Measurements from ENCODE around the gene P3H2. TPM values are rescaled to one million over a fixed set of nuclear protein-coding genes. Genes with fewer than 3 reads are reported as not detected.

Gene P3H2
- total and polyA plus RNA-seq, 2 donors, result 9.8 to 12.7 TPM

- Histone ChIP-seq H3K27ac (ENCODE audit: low read depth) (no peak overlapping the region), H3K4me1 (ENCODE audit: insufficient read depth) (no peaks in the 10 kb centered on the region), H3K36me3 (ENCODE audit: insufficient read depth) (no peaks in the 10 kb centered on the region), H3K4me3 (ENCODE audit: low read depth, low read length) (no peak overlapping the region)
- 52% methylated on average over 4 of the region's 4 CpGs for WGBS
- DNase-seq (ENCODE audit: extremely low spot score), result no peak
Observed at GRCh38 chr3:190005343-190006113, 115.2 kb downstream of the P3H2 start.

GRCh38 chr3:190004656-190005055 is 116.0 kb downstream of the P3H2 start:
- Histone ChIP-seq H3K4me1 (ENCODE audit: insufficient read depth) (no peaks in the 10 kb centered on the region), H3K36me3 (ENCODE audit: insufficient read depth) (no peaks in the 10 kb centered on the region), H3K27ac (ENCODE audit: low read depth) (no peak overlapping the region), H3K4me3 (ENCODE audit: low read depth, low read length) (no peak overlapping the region)
- WGBS, result 88% methylated on average over 5 of the region's 5 CpGs
- no peak for DNase-seq (ENCODE audit: extremely low spot score)

DNA sequence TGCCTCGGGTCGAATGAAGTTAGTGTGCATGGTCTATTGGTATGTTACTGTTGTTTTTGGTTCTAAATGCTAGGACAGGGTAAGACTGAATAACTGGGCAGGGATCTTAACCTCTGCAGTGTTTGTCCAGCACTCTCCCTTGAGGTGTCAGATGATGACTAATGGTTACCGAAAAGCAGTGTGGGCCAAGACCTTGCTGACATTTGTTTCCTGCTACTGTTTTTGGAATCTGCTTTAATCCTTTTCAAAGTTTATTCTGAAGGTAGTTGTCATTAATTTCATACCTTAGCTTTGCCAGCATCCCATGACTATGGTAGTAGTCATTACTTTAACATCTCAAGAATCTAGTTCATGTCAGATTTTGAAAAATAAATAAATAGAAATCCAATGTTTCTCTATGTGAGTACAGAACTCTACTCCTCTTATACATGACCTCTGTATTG is 117.0 kb downstream of the P3H2 start:
- Histone ChIP-seq H3K36me3 (ENCODE audit: insufficient read depth) (no peaks in the 10 kb centered on the region), H3K4me1 (ENCODE audit: insufficient read depth) (no peaks in the 10 kb centered on the region), H3K4me3 (ENCODE audit: low read depth, low read length) (no peak overlapping the region), H3K27ac (ENCODE audit: low read depth) (no peak overlapping the region)
- DNase-seq (ENCODE audit: extremely low spot score), result no peak
- WGBS, result 71% methylated on average over 3 of the region's 3 CpGs

- no peaks in the 10 kb centered on the region for H3K36me3 ChIP-seq (ENCODE audit: insufficient read depth)
- 47% methylated on average over 3 of the region's 3 CpGs for WGBS
- no peak overlapping the region for H3K4me3 ChIP-seq (ENCODE audit: low read depth, low read length)
- H3K27ac ChIP-seq (ENCODE audit: low read depth), result no peak overlapping the region
- no peak for DNase-seq (ENCODE audit: extremely low spot score)
- H3K4me1 ChIP-seq (ENCODE audit: insufficient read depth), result no peaks in the 10 kb centered on the region
Observed at GRCh38 chr3:190003068-190003467, 117.6 kb downstream of the P3H2 start.

GRCh38 chr3:190001426-190001825 is 119.3 kb downstream of the P3H2 start:
- Histone ChIP-seq H3K27ac (ENCODE audit: low read depth) (no peak overlapping the region), H3K4me3 (ENCODE audit: low read depth, low read length) (no peak overlapping the region), H3K4me1 (ENCODE audit: insufficient read depth) (no peaks in the 10 kb centered on the region), H3K36me3 (ENCODE audit: insufficient read depth) (no peaks in the 10 kb centered on the region)
- no peak for DNase-seq (ENCODE audit: extremely low spot score)
- 74% methylated on average over 3 of the region's 3 CpGs for WGBS

DNA sequence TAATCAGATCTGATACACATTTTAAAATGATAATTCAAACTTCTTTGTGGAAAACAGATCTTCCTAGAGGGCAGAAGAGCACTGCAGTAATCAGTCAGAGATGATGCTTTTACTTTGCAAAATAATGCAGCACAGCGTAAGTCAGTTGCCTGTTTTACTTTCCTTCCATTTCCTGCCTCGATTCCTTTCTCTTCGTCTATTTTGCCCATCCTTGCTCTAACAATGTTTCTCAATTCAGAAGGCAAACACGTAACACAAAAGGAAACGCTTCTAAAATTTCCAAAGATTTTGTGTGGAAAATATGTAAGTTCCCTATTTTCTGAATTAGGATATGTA is 119.9 kb downstream of the P3H2 start:
- Histone ChIP-seq H3K27ac (ENCODE audit: low read depth) (no peak overlapping the region), H3K4me1 (ENCODE audit: insufficient read depth) (no peaks in the 10 kb centered on the region), H3K36me3 (ENCODE audit: insufficient read depth) (no peaks in the 10 kb centered on the region), H3K4me3 (ENCODE audit: low read depth, low read length) (no peak overlapping the region)
- WGBS, result 84% methylated on average over 5 of the region's 5 CpGs
- DNase-seq (ENCODE audit: extremely low spot score), result no peak

DNA sequence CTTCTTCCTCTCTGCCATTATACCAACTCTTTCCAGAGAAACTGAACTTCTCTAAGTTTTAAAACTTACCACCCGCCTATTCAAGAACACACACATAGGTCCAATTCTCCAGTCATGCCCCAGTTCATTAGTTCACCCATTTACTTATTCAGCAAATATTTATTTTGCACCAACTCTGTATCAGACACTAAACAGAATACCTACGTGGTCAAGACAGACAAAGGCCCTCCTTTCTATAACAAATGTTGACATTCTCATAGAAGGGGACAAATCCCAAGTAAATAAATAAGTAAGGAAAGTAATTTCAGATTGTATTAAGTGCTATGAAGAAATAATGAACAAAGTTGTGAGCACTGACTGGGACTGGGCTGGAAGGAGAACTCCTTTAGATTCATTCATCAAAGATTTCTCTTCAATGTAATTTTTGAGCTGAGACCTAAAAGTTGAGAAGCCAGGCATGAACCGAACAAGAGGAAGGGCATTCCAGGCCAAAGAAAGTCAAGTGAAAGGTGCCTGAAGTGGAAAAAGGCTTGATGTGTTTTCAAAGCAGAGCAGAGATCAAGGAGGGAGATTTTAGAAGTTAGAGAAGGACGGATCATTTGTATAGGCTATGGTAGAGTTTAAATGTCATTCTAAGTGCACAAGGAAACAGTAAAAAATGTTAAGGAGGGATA is 120.4 kb downstream of the P3H2 start:
- Histone ChIP-seq H3K36me3 (ENCODE audit: insufficient read depth) (no peaks in the 10 kb centered on the region), H3K27ac (ENCODE audit: low read depth) (no peak overlapping the region), H3K4me3 (ENCODE audit: low read depth, low read length) (no peak overlapping the region), H3K4me1 (ENCODE audit: insufficient read depth) (no peaks in the 10 kb centered on the region)
- no peak for DNase-seq (ENCODE audit: extremely low spot score)
- WGBS, result 73% methylated on average over 4 of the region's 4 CpGs

DNA sequence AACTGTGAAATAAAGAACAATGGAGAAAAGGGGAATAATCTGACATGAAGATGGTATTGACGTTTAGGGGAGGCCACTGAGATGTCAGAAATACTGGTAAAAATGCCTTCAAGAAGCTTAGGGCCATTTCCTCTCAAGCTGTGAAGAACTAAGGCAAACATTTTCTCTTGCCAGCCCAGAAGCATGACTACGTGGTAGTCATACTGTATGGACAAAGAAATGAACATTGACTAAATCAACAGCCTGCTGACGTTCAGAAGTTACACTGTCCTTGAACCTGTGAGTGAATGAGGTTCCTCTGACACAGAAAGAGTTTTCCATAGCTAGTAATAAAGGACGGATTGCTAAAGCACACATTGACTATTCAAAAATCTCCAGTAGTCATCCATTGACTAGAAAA is 121.0 kb downstream of the P3H2 start:
- Histone ChIP-seq H3K4me1 (ENCODE audit: insufficient read depth) (no peaks in the 10 kb centered on the region), H3K4me3 (ENCODE audit: low read depth, low read length) (no peak overlapping the region), H3K36me3 (ENCODE audit: insufficient read depth) (no peaks in the 10 kb centered on the region), H3K27ac (ENCODE audit: low read depth) (no peak overlapping the region)
- DNase-seq (ENCODE audit: extremely low spot score), result no peak
- WGBS, result 86% methylated on average over 4 of the region's 4 CpGs

- 71% methylated on average over 3 of the region's 3 CpGs for WGBS
Observed at GRCh38 chr3:189995129-189995528, 125.6 kb downstream of the P3H2 start.

GRCh38 chr3:189990826-189991225 is 129.9 kb downstream of the P3H2 start:
- Histone ChIP-seq H3K36me3 (ENCODE audit: insufficient read depth) (no peaks in the 10 kb centered on the region), H3K27ac (ENCODE audit: low read depth) (no peak overlapping the region), H3K4me1 (ENCODE audit: insufficient read depth) (no peaks in the 10 kb centered on the region), H3K4me3 (ENCODE audit: low read depth, low read length) (no peak overlapping the region)
- no peak for DNase-seq (ENCODE audit: extremely low spot score)
- WGBS, result 90% methylated on average over 5 of the region's 5 CpGs

More at GRCh38 chr3:189995129-189995528, 125.6 kb downstream of the P3H2 start:
- Histone ChIP-seq H3K4me1 (ENCODE audit: insufficient read depth) (no peaks in the 10 kb centered on the region), H3K27ac (ENCODE audit: low read depth) (no peak overlapping the region), H3K4me3 (ENCODE audit: low read depth, low read length) (no peak overlapping the region), H3K36me3 (ENCODE audit: insufficient read depth) (no peaks in the 10 kb centered on the region)
- DNase-seq (ENCODE audit: extremely low spot score), result no peak

DNA sequence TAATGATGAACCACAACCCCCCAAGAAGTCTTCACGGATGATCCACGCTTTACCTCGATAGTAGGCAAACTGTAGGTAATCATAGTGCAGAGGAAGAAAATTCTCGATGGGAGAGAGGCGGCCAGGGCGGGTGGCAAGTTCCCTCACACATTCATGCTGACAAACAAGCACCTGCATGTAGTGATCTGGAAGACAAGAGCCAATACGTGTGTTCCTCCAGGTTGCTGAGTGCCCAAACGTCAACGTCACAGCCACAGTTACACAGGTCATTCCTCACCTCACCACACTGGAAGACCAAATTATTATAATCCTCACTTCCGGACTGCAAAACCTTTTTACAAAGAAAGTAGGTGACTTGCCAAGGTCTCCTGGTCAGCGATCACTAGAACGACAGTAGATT is 131.8 kb downstream of the P3H2 start:
- Histone ChIP-seq H3K36me3 (ENCODE audit: insufficient read depth) (no peaks in the 10 kb centered on the region), H3K4me1 (ENCODE audit: insufficient read depth) (no peaks in the 10 kb centered on the region), H3K27ac (ENCODE audit: low read depth) (no peak overlapping the region), H3K4me3 (ENCODE audit: low read depth, low read length) (no peak overlapping the region)
- DNase-seq (ENCODE audit: extremely low spot score), result no peak
- WGBS, result 85% methylated on average over 12 of the region's 12 CpGs

DNA sequence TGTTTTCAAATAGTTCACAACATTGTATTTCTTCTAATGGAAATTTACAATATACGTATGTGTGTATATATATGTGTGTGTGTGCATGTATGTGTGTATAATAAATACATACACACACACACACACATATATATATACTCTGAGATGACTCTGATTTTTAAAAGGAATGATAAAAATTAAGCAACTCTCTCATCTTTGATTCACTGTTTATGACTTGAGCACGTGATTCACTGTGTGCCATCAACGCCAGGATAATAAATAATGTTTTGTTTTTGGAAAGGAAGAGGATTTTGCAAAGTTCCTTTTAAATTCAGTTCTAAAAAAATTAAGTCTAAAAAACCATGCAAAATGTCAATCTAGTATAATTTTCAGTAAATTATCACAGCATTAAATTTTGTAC is 132.4 kb downstream of the P3H2 start:
- no peak overlapping the region for H3K4me3 ChIP-seq (ENCODE audit: low read depth, low read length)
- DNase-seq (ENCODE audit: extremely low spot score), result no peak
- WGBS, result 60% methylated on average over 3 of the region's 3 CpGs

DNA sequence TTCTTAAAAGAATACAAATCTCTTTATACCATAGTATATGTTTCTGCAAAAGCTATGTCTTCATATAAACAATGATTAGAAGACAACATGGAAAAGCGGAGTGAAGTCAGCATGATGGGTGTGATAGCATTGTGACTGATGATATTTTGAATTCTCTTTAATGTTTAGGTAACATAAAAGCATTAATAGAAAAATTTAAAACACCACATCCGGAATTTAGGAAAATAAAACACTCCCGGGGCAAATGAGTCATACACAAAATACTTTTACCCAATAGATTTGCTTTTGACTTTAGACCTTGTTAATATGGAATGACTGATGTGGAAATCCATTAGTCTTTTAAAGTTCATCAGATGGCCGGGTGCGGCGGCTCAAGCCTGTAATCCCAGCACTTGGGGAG is 134.7 kb downstream of the P3H2 start:
- H3K27ac ChIP-seq (ENCODE audit: low read depth), result no peak overlapping the region
- no peak for DNase-seq (ENCODE audit: extremely low spot score)
- H3K4me1 ChIP-seq (ENCODE audit: insufficient read depth), result no peaks in the 10 kb centered on the region
- no peaks in the 10 kb centered on the region for H3K36me3 ChIP-seq (ENCODE audit: insufficient read depth)
- H3K4me3 ChIP-seq (ENCODE audit: low read depth, low read length), result no peak overlapping the region
- WGBS, result 86% methylated on average over 6 of the region's 6 CpGs

More for the DNA sequence above, 132.4 kb downstream of the P3H2 start:
- Histone ChIP-seq H3K27ac (ENCODE audit: low read depth) (no peak overlapping the region), H3K36me3 (ENCODE audit: insufficient read depth) (no peaks in the 10 kb centered on the region), H3K4me1 (ENCODE audit: insufficient read depth) (no peaks in the 10 kb centered on the region)

- no peak overlapping the region for H3K27ac ChIP-seq (ENCODE audit: low read depth)
- no peak for DNase-seq (ENCODE audit: extremely low spot score)
- no peaks in the 10 kb centered on the region for H3K36me3 ChIP-seq (ENCODE audit: insufficient read depth)
- WGBS, result 91% methylated on average over 3 of the region's 3 CpGs
- no peak overlapping the region for H3K4me3 ChIP-seq (ENCODE audit: low read depth, low read length)
- no peaks in the 10 kb centered on the region for H3K4me1 ChIP-seq (ENCODE audit: insufficient read depth)
Observed at GRCh38 chr3:189983612-189984011, 137.1 kb downstream of the P3H2 start.

Measured in urinary bladder (tissue), 4 donors.